Neural cell (in vitro differentiated cells): ENCODE measurements around the gene COPA. TPM values are rescaled to one million over a fixed set of nuclear protein-coding genes. Genes with fewer than 3 reads are reported as not detected.

Experiments used
- H2AFZ ChIP-seq: fragments of 200-600, 300-800 bp; sonication (generic), shearing (Covaris generic); 2 replicates; pipeline ENCODE4 v1.6.0; 2014; ENCODE audit warnings: low read depth, mild to moderate bottlenecking, antibody characterized with exemption, low read length, moderate library complexity
- H3F3A ChIP-seq: fragments of 200-600 bp; shearing (Covaris generic); 2 replicates; pipeline ENCODE4 v1.6.1; 2016; ENCODE audit warnings: mild to moderate bottlenecking, moderate library complexity, mixed read lengths, antibody characterized with exemption, low read length; ENCODE audit not compliant: insufficient read depth, poor library complexity, severe bottlenecking
- H3K27ac ChIP-seq: fragments of 200-600, 300-800 bp; sonication (generic), shearing (Covaris generic); 2 replicates; pipeline ENCODE4 v1.5.1; 2014; ENCODE audit warnings: mild to moderate bottlenecking, low read length, moderate library complexity
- H3K27me3 ChIP-seq: fragments of 300-800, 200-600 bp; sonication (generic), shearing (Covaris generic); 2 replicates; pipeline ENCODE4 v1.6.0; 2014; ENCODE audit warnings: mild to moderate bottlenecking, low read depth, low read length, moderate library complexity; ENCODE audit not compliant: insufficient read depth
- H3K36me3 ChIP-seq: fragments of 300-800, 200-600 bp; sonication (generic), shearing (Covaris generic); 2 replicates; pipeline ENCODE4 v1.5.1; 2014; ENCODE audit warnings: mild to moderate bottlenecking, antibody characterized with exemption, low read length, moderate library complexity; ENCODE audit not compliant: insufficient read depth
- H3K4me2 ChIP-seq: fragments of 300-800, 200-600 bp; sonication (generic), shearing (Covaris generic); 2 replicates; pipeline ENCODE4 v1.6.0; 2014; ENCODE audit warnings: mild to moderate bottlenecking, low read length
- H3K4me3 ChIP-seq: fragments of 300-800, 200-600 bp; sonication (generic), shearing (Covaris generic); 2 replicates; pipeline ENCODE4 v1.5.1; 2014; ENCODE audit warnings: mild to moderate bottlenecking, low read length, moderate library complexity
- H3K79me2 ChIP-seq: fragments of 200-600 bp; shearing (Covaris generic); replicated peaks from 2 replicates; pipeline ENCODE4 v1.6.0; 2014; ENCODE audit warnings: mild to moderate bottlenecking, low read length, moderate library complexity; ENCODE audit not compliant: insufficient read depth
- H3K9ac ChIP-seq: fragments of 300-800, 200-600 bp; sonication (generic), shearing (Covaris generic); 2 replicates; pipeline ENCODE4 v1.6.1; 2016; ENCODE audit warnings: mild to moderate bottlenecking, low read length, mixed read lengths
- H3K9me2 ChIP-seq: fragments of 200-600 bp; shearing (Covaris generic); 2 replicates; pipeline ENCODE4 v1.6.1; 2016; ENCODE audit warnings: mild to moderate bottlenecking, low read length, mixed read lengths; ENCODE audit not compliant: insufficient read depth
- H3K9me3 ChIP-seq: fragments of 200-600, 300-800 bp; sonication (generic), shearing (Covaris generic); 2 replicates; pipeline ENCODE4 v1.6.1; 2016; ENCODE audit warnings: mild to moderate bottlenecking, mixed run types, low read length, moderate library complexity, mixed read lengths
- H4K20me1 ChIP-seq: fragments of 200-600 bp; shearing (Covaris generic); 2 replicates; pipeline ENCODE4 v1.6.1; 2016; ENCODE audit warnings: mild to moderate bottlenecking, mixed run types; ENCODE audit not compliant: insufficient read depth
- EP300 ChIP-seq: fragments of 450-650 bp; conservative IDR thresholded peaks from 2 replicates; pipeline ENCODE4 v1.6.1; 2014; ENCODE audit warnings: antibody characterized with exemption, mild to moderate bottlenecking, moderate library complexity; ENCODE audit not compliant: poor library complexity, severe bottlenecking
- EZH2 ChIP-seq: fragments of 200-600, 300-800 bp; shearing (Covaris generic), sonication (generic); IDR thresholded peaks from 2 replicates; pipeline ENCODE4 v1.6.1; 2014; ENCODE audit warnings: antibody characterized with exemption, low read length, borderline replicate concordance, mild to moderate bottlenecking; ENCODE audit not compliant: insufficient read depth, poor library complexity, severe bottlenecking
- MXI1 ChIP-seq: fragments of 450-650 bp; conservative IDR thresholded peaks from 2 replicates; pipeline ENCODE4 v1.6.1; 2014; ENCODE audit warnings: antibody characterized with exemption, mild to moderate bottlenecking; ENCODE audit not compliant: poor library complexity, severe bottlenecking
- POLR2AphosphoS5 ChIP-seq: IDR thresholded peaks from 2 replicates; pipeline ENCODE4 v1.6.1; 2012
- RAD21 ChIP-seq: fragments of 450-650 bp; conservative IDR thresholded peaks from 2 replicates; pipeline ENCODE4 v1.6.1; 2014; ENCODE audit warnings: antibody characterized with exemption, mild to moderate bottlenecking, moderate library complexity
- SMC3 ChIP-seq: fragments of 450-650 bp; conservative IDR thresholded peaks from 2 replicates; pipeline ENCODE4 v1.6.1; 2014; ENCODE audit warnings: antibody characterized with exemption, mild to moderate bottlenecking, moderate library complexity; ENCODE audit not compliant: poor library complexity
- TAF1 ChIP-seq: IDR thresholded peaks from 2 replicates; pipeline ENCODE4 v1.6.1; 2012; ENCODE audit warnings: low read depth
- polyA plus RNA-seq: library from polyadenylated mRNA; depleted of rRNA; stranded (reverse); fragments of >200 nt; gene quantifications from 2 replicates; pipeline ENCODE4 v1.2.3, GENCODE V29; 2014
- TF ChIP-seq, protein P1 (sequence below): IDR thresholded peaks from 2 replicates; pipeline ENCODE4 v1.6.1; 2012; ENCODE audit warnings: borderline replicate concordance
- TF ChIP-seq, protein P2 (sequence below): fragments of 450-650 bp; IDR thresholded peaks from 2 replicates; pipeline ENCODE4 v1.5.1; 2014; ENCODE audit warnings: antibody characterized with exemption, mild to moderate bottlenecking, moderate library complexity; ENCODE audit not compliant: poor library complexity, severe bottlenecking

The COPA gene
- polyA plus RNA-seq, 1 donor from 2014 or later: 75.0 TPM

DNA sequence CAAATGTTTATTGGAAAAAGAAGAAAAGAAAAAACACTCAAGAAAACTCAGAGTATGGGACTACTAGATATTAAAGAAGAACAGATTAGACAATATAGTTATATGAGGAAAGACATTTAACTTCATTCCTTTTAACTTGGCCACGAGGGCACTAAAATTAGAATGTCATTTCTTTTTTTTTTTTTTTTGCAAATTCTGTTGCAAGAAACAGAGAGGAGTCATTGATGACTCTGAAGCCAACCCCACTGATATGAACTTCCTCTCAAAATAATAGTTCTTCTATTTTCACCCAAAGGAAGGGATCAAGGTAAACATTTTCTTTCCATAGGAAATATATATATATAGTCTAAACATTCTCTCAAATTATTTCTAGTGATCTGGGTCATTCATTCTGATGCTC, 33.5 kb downstream of the COPA start:
- Histone ChIP-seq H3K9me2 (no peaks in the 10 kb centered on the region), H3K27ac (no peak overlapping the region), H4K20me1 (no peaks in the 10 kb centered on the region), H3K4me3 (no peak overlapping the region), H3K9me3 (no peaks in the 10 kb centered on the region), H2AFZ (no peak overlapping the region), H3K36me3 (peaks cover 17% of the 10 kb centered on the region), H3K4me2 (no peak overlapping the region), H3K27me3 (no peaks in the 10 kb centered on the region), H3K9ac (no peak overlapping the region), H3F3A (no peaks in the 10 kb centered on the region), H3K79me2 (no peaks in the 10 kb centered on the region)
- TF ChIP-seq EP300 (no peak), POLR2AphosphoS5 (no peak), MXI1 (no peak), TAF1 (no peak), EZH2 (no peak), RAD21 (no peak), SMC3 (no peak)
- TF ChIP-seq, protein P1, sequence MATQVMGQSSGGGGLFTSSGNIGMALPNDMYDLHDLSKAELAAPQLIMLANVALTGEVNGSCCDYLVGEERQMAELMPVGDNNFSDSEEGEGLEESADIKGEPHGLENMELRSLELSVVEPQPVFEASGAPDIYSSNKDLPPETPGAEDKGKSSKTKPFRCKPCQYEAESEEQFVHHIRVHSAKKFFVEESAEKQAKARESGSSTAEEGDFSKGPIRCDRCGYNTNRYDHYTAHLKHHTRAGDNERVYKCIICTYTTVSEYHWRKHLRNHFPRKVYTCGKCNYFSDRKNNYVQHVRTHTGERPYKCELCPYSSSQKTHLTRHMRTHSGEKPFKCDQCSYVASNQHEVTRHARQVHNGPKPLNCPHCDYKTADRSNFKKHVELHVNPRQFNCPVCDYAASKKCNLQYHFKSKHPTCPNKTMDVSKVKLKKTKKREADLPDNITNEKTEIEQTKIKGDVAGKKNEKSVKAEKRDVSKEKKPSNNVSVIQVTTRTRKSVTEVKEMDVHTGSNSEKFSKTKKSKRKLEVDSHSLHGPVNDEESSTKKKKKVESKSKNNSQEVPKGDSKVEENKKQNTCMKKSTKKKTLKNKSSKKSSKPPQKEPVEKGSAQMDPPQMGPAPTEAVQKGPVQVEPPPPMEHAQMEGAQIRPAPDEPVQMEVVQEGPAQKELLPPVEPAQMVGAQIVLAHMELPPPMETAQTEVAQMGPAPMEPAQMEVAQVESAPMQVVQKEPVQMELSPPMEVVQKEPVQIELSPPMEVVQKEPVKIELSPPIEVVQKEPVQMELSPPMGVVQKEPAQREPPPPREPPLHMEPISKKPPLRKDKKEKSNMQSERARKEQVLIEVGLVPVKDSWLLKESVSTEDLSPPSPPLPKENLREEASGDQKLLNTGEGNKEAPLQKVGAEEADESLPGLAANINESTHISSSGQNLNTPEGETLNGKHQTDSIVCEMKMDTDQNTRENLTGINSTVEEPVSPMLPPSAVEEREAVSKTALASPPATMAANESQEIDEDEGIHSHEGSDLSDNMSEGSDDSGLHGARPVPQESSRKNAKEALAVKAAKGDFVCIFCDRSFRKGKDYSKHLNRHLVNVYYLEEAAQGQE: no peak
- TF ChIP-seq, protein P2, sequence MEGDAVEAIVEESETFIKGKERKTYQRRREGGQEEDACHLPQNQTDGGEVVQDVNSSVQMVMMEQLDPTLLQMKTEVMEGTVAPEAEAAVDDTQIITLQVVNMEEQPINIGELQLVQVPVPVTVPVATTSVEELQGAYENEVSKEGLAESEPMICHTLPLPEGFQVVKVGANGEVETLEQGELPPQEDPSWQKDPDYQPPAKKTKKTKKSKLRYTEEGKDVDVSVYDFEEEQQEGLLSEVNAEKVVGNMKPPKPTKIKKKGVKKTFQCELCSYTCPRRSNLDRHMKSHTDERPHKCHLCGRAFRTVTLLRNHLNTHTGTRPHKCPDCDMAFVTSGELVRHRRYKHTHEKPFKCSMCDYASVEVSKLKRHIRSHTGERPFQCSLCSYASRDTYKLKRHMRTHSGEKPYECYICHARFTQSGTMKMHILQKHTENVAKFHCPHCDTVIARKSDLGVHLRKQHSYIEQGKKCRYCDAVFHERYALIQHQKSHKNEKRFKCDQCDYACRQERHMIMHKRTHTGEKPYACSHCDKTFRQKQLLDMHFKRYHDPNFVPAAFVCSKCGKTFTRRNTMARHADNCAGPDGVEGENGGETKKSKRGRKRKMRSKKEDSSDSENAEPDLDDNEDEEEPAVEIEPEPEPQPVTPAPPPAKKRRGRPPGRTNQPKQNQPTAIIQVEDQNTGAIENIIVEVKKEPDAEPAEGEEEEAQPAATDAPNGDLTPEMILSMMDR: no peak

- H2AFZ ChIP-seq: no peak overlapping the region
- no peaks in the 10 kb centered on the region for H3K9me2 ChIP-seq
- no peaks in the 10 kb centered on the region for H3F3A ChIP-seq
- no peak overlapping the region for H3K4me3 ChIP-seq
- no peak overlapping the region for H3K27ac ChIP-seq
- no peak overlapping the region for H3K9ac ChIP-seq
- no peak overlapping the region for H3K4me2 ChIP-seq
- H3K79me2 ChIP-seq: no peaks in the 10 kb centered on the region
- no peak for TF ChIP-seq TAF1
- no peak for TF ChIP-seq MXI1
- no peak for TF ChIP-seq RAD21
- no peak for TF ChIP-seq SMC3
- no peak for TF ChIP-seq EP300
- TF ChIP-seq, protein P2: no peak
- no peak for TF ChIP-seq EZH2
- no peak for TF ChIP-seq POLR2AphosphoS5
- TF ChIP-seq, protein P1: no peak
- no peaks in the 10 kb centered on the region for H3K9me3 ChIP-seq
- H3K27me3 ChIP-seq: no peaks in the 10 kb centered on the region
- H4K20me1 ChIP-seq: no peaks in the 10 kb centered on the region
- H3K36me3 ChIP-seq: peaks cover 17% of the 10 kb centered on the region
Observed at GRCh38 chr1:160309185-160309557, 33.9 kb downstream of the COPA start.
